H1 (cell line): ENCODE measurements around the gene SLX4IP. TPM values are rescaled to one million over a fixed set of nuclear protein-coding genes. Genes with fewer than 3 reads are reported as not detected.

Experiments used
- CTCF ChIA-PET: fragments of 300-600 bp; sonication (Branson Sonifier 250); formaldehyde crosslinking; loops from one replicate; lab custom pipeline; 2021; ENCODE audit not compliant: partially characterized antibody; lab: Charles Lee
- POLR2A ChIA-PET: fragments of 300-600 bp; sonication (Branson Sonifier 250); formaldehyde crosslinking; loops from one replicate; lab custom pipeline; 2021; ENCODE audit warnings: inconsistent platforms; ENCODE audit not compliant: partially characterized antibody; lab: Charles Lee
- DNase-seq, 2 experiments: peaks; one replicate each; pipeline versions ENCODE4 v3.0.0 to v3.0.0-alpha.2; 2010 to 2022; ENCODE audit warnings: low spot score in 2 of 2, low read depth in 1 of 2, mixed read lengths in 1 of 2
- FAIRE-seq: peaks from 2 replicates; lab custom pipeline; 2011; peaks lifted over from hg19 to GRCh38; lab: Jason Lieb, UNC
- H2AFZ ChIP-seq: 2 replicates; pipeline ENCODE4 v1.8.1; 2012; ENCODE audit warnings: low read length, inconsistent platforms
- H2AK5ac ChIP-seq: 2 replicates; pipeline ENCODE4 v1.6.1; 2013; ENCODE audit warnings: low read depth, low read length
- H2BK120ac ChIP-seq: replicated peaks from 2 replicates; pipeline ENCODE3; 2013; ENCODE audit warnings: low read depth, low read length, inconsistent platforms
- H2BK12ac ChIP-seq: 2 replicates; pipeline ENCODE4 v1.6.1; 2013; ENCODE audit warnings: low read depth, low read length
- H2BK15ac ChIP-seq: 2 replicates; pipeline ENCODE4 v1.6.1; 2013; ENCODE audit warnings: low read length
- H2BK20ac ChIP-seq: 2 replicates; pipeline ENCODE4 v1.6.1; 2013; ENCODE audit warnings: low read length
- H2BK5ac ChIP-seq: 2 replicates; pipeline ENCODE4 v1.6.1; 2013; ENCODE audit warnings: low read depth, low read length
- H3K14ac ChIP-seq: 2 replicates; pipeline ENCODE4 v1.6.1; 2013; ENCODE audit warnings: inconsistent platforms; ENCODE audit not compliant: insufficient read length
- H3K18ac ChIP-seq: 2 replicates; pipeline ENCODE4 v1.6.1; 2013; ENCODE audit warnings: low read length; ENCODE audit errors: extremely low read depth
- H3K23ac ChIP-seq: 2 replicates; pipeline ENCODE4 v1.6.1; 2013; ENCODE audit warnings: inconsistent platforms; ENCODE audit not compliant: insufficient read length
- H3K23me2 ChIP-seq: 2 replicates; pipeline ENCODE4 v1.6.1; 2013; ENCODE audit warnings: low read depth, low read length
- H3K27ac ChIP-seq: 2 replicates; pipeline ENCODE4 v1.6.1; 2011; ENCODE audit warnings: low read depth, low read length, inconsistent platforms
- H3K27me3 ChIP-seq, 4 experiments: replicated peaks in 1 of 4; 1 replicate in 1 of 4; 2 replicates in 3 of 4; pipeline versions ENCODE4 v1.6.1 to v1.8.1; 2011 to 2013; ENCODE audit warnings: low read length in 3 of 4, mild to moderate bottlenecking in 3 of 4, inconsistent platforms in 2 of 4, mixed read lengths in 2 of 4, moderate library complexity in 1 of 4; ENCODE audit not compliant: control insufficient read depth in 3 of 4, insufficient read depth in 3 of 4; ENCODE audit errors: extremely low read depth in 1 of 4
- H3K36me3 ChIP-seq, 4 experiments: 2 replicates each; pipeline versions ENCODE4 v1.6.1 to v1.8.1; 2011 to 2013; ENCODE audit warnings: mild to moderate bottlenecking in 4 of 4, low read length in 3 of 4, moderate library complexity in 2 of 4, control low read depth in 1 of 4, inconsistent platforms in 1 of 4; ENCODE audit not compliant: insufficient read depth in 4 of 4, control insufficient read depth in 2 of 4
- H3K4ac ChIP-seq: replicated peaks from 2 replicates; pipeline ENCODE3; 2013; ENCODE audit warnings: low read length, low read depth, mixed read lengths, inconsistent platforms; ENCODE audit not compliant: insufficient read length
- H3K4me1 ChIP-seq, 4 experiments: replicated peaks in 1 of 4; 1 replicate in 1 of 4; 2 replicates in 3 of 4; pipeline versions ENCODE4 v1.6.1 to v1.8.1; 2011 to 2013; ENCODE audit warnings: low read length in 3 of 4, inconsistent platforms in 2 of 4, mixed read lengths in 1 of 4; ENCODE audit not compliant: insufficient read depth in 4 of 4, control insufficient read depth in 3 of 4
- H3K4me2 ChIP-seq, 2 experiments: 2 replicates each; pipeline versions ENCODE4 v1.6.1 to v1.8.1; 2011 to 2013; ENCODE audit warnings: low read depth in 2 of 2, low read length in 2 of 2, control low read depth in 1 of 2, inconsistent platforms in 1 of 2, mild to moderate bottlenecking in 1 of 2; ENCODE audit not compliant: insufficient read depth in 1 of 2
- H3K4me3 ChIP-seq, 4 experiments: fragments of 200-600, 300-600 bp in 1 of 4; sonication (generic), shearing (Covaris generic), sonication (Bioruptor Twin) in 1 of 4; 2 replicates each; pipeline versions ENCODE4 v1.5.1 to v1.8.1; 2011 to 2016; ENCODE audit warnings: low read length in 4 of 4, low read depth in 3 of 4, control low read depth in 2 of 4, inconsistent platforms in 2 of 4, mild to moderate bottlenecking in 2 of 4, mixed read lengths in 1 of 4, moderate library complexity in 1 of 4; ENCODE audit not compliant: insufficient read depth in 2 of 4; ENCODE audit errors: extremely low read depth in 1 of 4
- H3K56ac ChIP-seq: replicated peaks from 2 replicates; pipeline ENCODE3; 2013; ENCODE audit warnings: low read depth, mild to moderate bottlenecking, mixed read lengths, low read length, inconsistent platforms; ENCODE audit not compliant: insufficient read length
- H3K79me1 ChIP-seq: 2 replicates; pipeline ENCODE4 v1.6.1; 2013; ENCODE audit warnings: low read depth, low read length, control low read depth
- H3K79me2 ChIP-seq, 2 experiments: 2 replicates each; pipeline versions ENCODE4 v1.6.1 to v1.8.1; 2012 to 2013; ENCODE audit warnings: low read length in 2 of 2, mild to moderate bottlenecking in 2 of 2, inconsistent platforms in 1 of 2; ENCODE audit not compliant: insufficient read depth in 2 of 2, control insufficient read depth in 1 of 2
- H3K9ac ChIP-seq, 4 experiments: replicated peaks in 1 of 4; 1 replicate in 1 of 4; 2 replicates in 3 of 4; pipeline versions ENCODE4 v1.6.1 to v1.8.1; 2011 to 2013; ENCODE audit warnings: low read depth in 3 of 4, low read length in 3 of 4, control low read depth in 2 of 4, mild to moderate bottlenecking in 2 of 4, moderate library complexity in 2 of 4, inconsistent platforms in 1 of 4; ENCODE audit errors: extremely low read depth in 1 of 4
- H3K9me3 ChIP-seq, 2 experiments: 2 replicates each; pipeline versions ENCODE4 v1.6.1 to v1.8.1; 2012 to 2013; ENCODE audit warnings: mild to moderate bottlenecking in 2 of 2, moderate library complexity in 2 of 2, control low read depth in 1 of 2, inconsistent platforms in 1 of 2, low read depth in 1 of 2, low read length in 1 of 2, mixed read lengths in 1 of 2; ENCODE audit not compliant: insufficient read depth in 2 of 2
- H4K20me1 ChIP-seq, 2 experiments: replicated peaks in 1 of 2; 2 replicates each; pipeline versions ENCODE3 to v1.8.1; 2011 to 2013; ENCODE audit warnings: inconsistent platforms in 2 of 2, low read length in 2 of 2, mild to moderate bottlenecking in 1 of 2; ENCODE audit not compliant: insufficient read depth in 2 of 2, control insufficient read depth in 1 of 2
- H4K5ac ChIP-seq: 2 replicates; pipeline ENCODE4 v1.6.1; 2013; ENCODE audit warnings: low read length, low read depth, mixed read lengths, inconsistent platforms; ENCODE audit not compliant: insufficient read length
- H4K8ac ChIP-seq: 2 replicates; pipeline ENCODE4 v1.8.0; 2013; ENCODE audit warnings: mild to moderate bottlenecking, moderate library complexity, low read length, inconsistent platforms; ENCODE audit not compliant: insufficient read depth; ENCODE audit errors: extremely low read depth
- H4K91ac ChIP-seq: replicated peaks from 2 replicates; pipeline ENCODE3; 2013; ENCODE audit warnings: low read length, mixed read lengths, inconsistent platforms; ENCODE audit not compliant: insufficient read length
- HDAC6 ChIP-seq: IDR thresholded peaks from one replicate; pipeline ENCODE4 v1.7.1; 2012; ENCODE audit warnings: low read depth, mild to moderate bottlenecking, inconsistent platforms, low read length, moderate library complexity
- NANOG ChIP-seq: IDR thresholded peaks from 2 replicates; pipeline ENCODE4 v1.6.1; 2011; ENCODE audit warnings: low read length, low read depth, mild to moderate bottlenecking, inconsistent platforms; ENCODE audit not compliant: insufficient read depth, poor library complexity, severe bottlenecking
- WGBS, 2 experiments: shearing (Covaris generic) in 1 of 2; methylation state at CpG; one replicate each; pipeline versions ENCODE4 v1.1.6 to v1.1.7; 2013 to 2015; ENCODE audit warnings: low lambda C conversion rate in 2 of 2, mixed read lengths in 2 of 2, inconsistent platforms in 1 of 2, low coverage in 1 of 2, missing lambda C conversion rate in 1 of 2; ENCODE audit not compliant: insufficient replicate concordance in 2 of 2, insufficient coverage in 1 of 2, insufficient read length in 1 of 2; ENCODE audit errors: extremely low coverage in 1 of 2, missing lambda C conversion rate in 1 of 2; 5-methylcytosine and 5-hydroxymethylcytosine counted together
- polyA plus RNA-seq, 7 experiments: library from polyadenylated mRNA; depleted of rRNA in 3 of 7; stranded (reverse) in 5 of 7; unstranded in 2 of 7; fragments of >200 nt in 5 of 7; fragments of 200-250 nt in 2 of 7; gene quantifications; 1 replicate in 5 of 7; 2 replicates in 1 of 7; 4 replicates in 1 of 7; pipeline versions ENCODE4 v1.2.1 to v1.2.3, GENCODE V29; 2011 to 2013; ENCODE audit warnings: missing spikeins in 2 of 7, mixed read lengths in 2 of 7
- total RNA-seq: library from RNA; stranded (reverse); fragmentation: NEBNext Ultra II Directional; extraction: Animal tissue kit (Norgen Biotek cat#: 25700); gene quantifications from 2 replicates; pipeline ENCODE4 v1.2.1, GENCODE V29; 2021

Gene SLX4IP
- total and polyA plus RNA-seq, 2 of the 8 experiments (the other 6 are each of a cell fraction or from before 2014, with no cell fraction given) = 2.4 to 8.7 TPM

DNA sequence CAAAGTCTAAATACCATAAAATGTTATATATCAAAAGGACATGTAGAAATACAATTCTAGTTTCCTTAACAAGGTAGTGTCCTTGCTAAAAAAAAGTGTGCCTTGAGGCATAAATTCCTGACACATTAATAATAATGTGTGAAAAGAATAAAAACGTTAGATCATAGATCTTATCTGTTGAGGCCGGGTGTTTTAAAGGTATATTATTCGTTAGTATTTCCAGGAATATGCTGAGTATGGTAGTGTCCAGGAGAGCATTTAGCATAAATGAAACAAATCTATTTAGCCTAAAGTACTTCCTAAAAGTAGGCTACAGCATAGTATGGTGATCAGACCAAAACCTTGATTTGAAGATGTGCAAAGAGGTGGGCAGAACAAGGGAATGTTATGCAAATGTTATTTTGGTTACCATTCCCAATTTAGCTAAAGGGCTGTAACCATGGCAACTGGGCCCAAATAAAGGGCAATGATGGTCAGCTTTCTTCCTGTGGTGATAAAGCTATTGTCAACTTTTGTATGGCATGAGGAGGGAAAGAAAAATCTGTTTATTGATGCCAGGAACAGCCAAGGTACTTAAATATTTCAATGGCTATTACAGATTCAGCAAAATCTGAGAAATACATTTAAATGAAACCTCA lies 20.0 kb upstream of the SLX4IP start:
- Histone ChIP-seq H3K18ac (no peak overlapping the region), H4K5ac (no peak overlapping the region), H2BK15ac (no peak overlapping the region), H3K4me1 (no peaks in the 10 kb centered on the region; a peak in 1 of 7 replicates), H2AK5ac (no peak overlapping the region), H3K4me2 (peak overlapping the region in 1 of 2 experiments; percentile 12; a peak in 1 of 4 replicates), H3K23me2 (no peaks in the 10 kb centered on the region), H2BK12ac (no peak overlapping the region), H3K27ac (no peak overlapping the region), H2BK120ac (no peak overlapping the region), H3K79me2 (peaks cover 0 to 13% of the 10 kb centered on the region in 2 experiments; a peak in 1 of 4 replicates), H3K27me3 (no peaks in the 10 kb centered on the region), H4K20me1 (peaks cover 3% of the 10 kb centered on the region in 2 experiments), H3K23ac (no peak overlapping the region), H3K56ac (no peak overlapping the region), H4K8ac (no peak overlapping the region), H2AFZ (no peak overlapping the region), H3K4me3 (no peak overlapping the region; a peak in 1 of 8 replicates), H3K79me1 (no peaks in the 10 kb centered on the region; the same call in 1 of the 2 replicates), H2BK5ac (no peak overlapping the region), H3K14ac (no peak overlapping the region), H3K9ac (no peak overlapping the region), H4K91ac (no peak overlapping the region), H3K36me3 (peaks cover 0 to 28% (median 11%) of the 10 kb centered on the region in 4 experiments; a peak in 7 of 8 replicates), H3K9me3 (no peaks in the 10 kb centered on the region), H3K4ac (no peak overlapping the region), H2BK20ac (no peak overlapping the region)
- FAIRE-seq = peak; percentile 69
- WGBS, 2 experiments = 78% methylated on average over 3 of the region's 3 CpGs; no CpG with 5 or more reads in 1 of the 2 experiments
- peak; percentile 21 for TF ChIP-seq NANOG
- no peak for TF ChIP-seq HDAC6
- no peak for DNase-seq
- POLR2A ChIA-PET = interaction anchor here (1.1 kb wide), 1 partner anchor 19 kb away, joined by 4 read pairs; the partner anchor contains the start of gene MKKS
- CTCF ChIA-PET = interaction anchor here (1.0 to 3.5 kb wide), 3 partner anchors 12 to 19 kb away, joined by 3 to 21 read pairs (median 5); no protein-coding TSS in a partner anchor
